DOHH2 (cell line): Measurements from ENCODE around the gene ANKRD6.

Experiments used
- CTCF ChIP-seq: fragments of 200-600 bp; sonication (generic); IDR thresholded peaks from one replicate; pipeline ENCODE4 v1.5.1; 2014; ENCODE audit warnings: antibody characterized with exemption, mild to moderate bottlenecking, low read depth, low read length; ENCODE audit not compliant: poor library complexity, severe bottlenecking
- EZH2phosphoT487 ChIP-seq: fragments of 200-600 bp; sonication (generic); IDR thresholded peaks from 2 replicates; pipeline ENCODE4 v1.6.1; 2017; ENCODE audit warnings: borderline replicate concordance, mild to moderate bottlenecking, antibody characterized with exemption, low read length, moderate library complexity, mixed read lengths

- TF ChIP-seq CTCF: no peak
- no peak for TF ChIP-seq EZH2phosphoT487
These were observed 150.6 kb downstream of the ANKRD6 start for GRCh38 chr6:89583559-89583958.
